ENCODE measurements around the gene IPO4. TPM values are rescaled to one million over a fixed set of nuclear protein-coding genes. Genes with fewer than 3 reads are reported as not detected.

The IPO4 gene
- total and polyA plus RNA-seq, 9 of the 15 experiments (the other 6 are each of a cell fraction or from before 2014, with no cell fraction given), result 7.3 to 122 (median 31.8) TPM

GRCh38 chr14:24232121-24232644 is 43.6 kb upstream of the IPO4 start, which contains the start of gene NEDD8:
NEDD8 (minus strand) TSS chr14:24232367; CDS start chr14:24232267, 100 bp downstream.
- Histone ChIP-seq H2AFZ (ENCODE audit: low read depth, low read length) (peak within 1 kb of the TSS; percentile 99), H3K4me1 (replicated peaks in 1 of 2; ENCODE audit: control insufficient read depth in 2 of 2, insufficient read depth in 2 of 2, low read length in 2 of 2) (peaks cover 6 to 15% of the 10 kb centered on the region in 2 experiments), H3K4me3 (peak within 1 kb of the TSS; percentile 54), H3K9ac (ENCODE audit: insufficient read depth in 1 of 2, low read depth in 2 of 2, low read length in 2 of 2) (peak within 1 kb of the TSS; percentile 72 to 94), H3K9me3 (replicated peaks; ENCODE audit: control insufficient read depth, insufficient read depth, low read depth, low read length) (no peaks in the 10 kb centered on the region), H3K9me1 (ENCODE audit: control insufficient read depth, insufficient read depth, low read length) (no peaks in the 10 kb centered on the region), H3K79me2 (ENCODE audit: control insufficient read depth, insufficient read depth, low read length) (peaks cover 39% of the 10 kb centered on the region), H3K4me2 (ENCODE audit: insufficient read depth, low read length) (peak within 1 kb of the TSS; percentile 98), H3K36me3 (ENCODE audit: control insufficient read depth, insufficient read depth, low read length) (peaks cover 33% of the 10 kb centered on the region), H4K20me1 (replicated peaks; ENCODE audit: control insufficient read depth, insufficient read depth, low read length) (no peaks in the 10 kb centered on the region), H3K27me3 (ENCODE audit: control insufficient read depth in 2 of 2, insufficient read depth in 2 of 2, low read length in 2 of 2) (no peaks in the 10 kb centered on the region), H3K27ac (ENCODE audit: extremely low read depth, low read depth, low read length) (peak within 1 kb of the TSS; percentile 89)
- intact Hi-C loops (cut with micrococcal nuclease), result loop anchor here (2.0 kb wide), 1 partner anchor 15 kb away; the partner anchor contains the start of gene MDP1
- ATAC-seq (peak; percentile 88), FAIRE-seq (no peak), DNase-seq (ENCODE audit: extremely low read depth in 1 of 4, low spot score in 3 of 4) (peak; percentile 78 to 86 (median 81))
- ChIA-PET POLR2A (no interaction called here), CTCF (ENCODE audit: low intra/inter-chr PET ratio) (no interaction called here)
- 1% methylated on average over 12 of the region's 30 CpGs for WGBS (ENCODE audit: insufficient coverage, low coverage, missing lambda C conversion rate)
- in situ Hi-C loops (cut with MboI), result no loop called here
- no TSS peak for BruUV-seq (replicated peaks)
- TF ChIP-seq ZNF146 (CRISPR knock-in tag; IDR thresholded peaks at IDR 0.05; ENCODE audit: unreplicated experiment) (no peak), SP1 (CRISPR knock-in tag; IDR thresholded peaks at IDR 0.05) (peak; percentile 54; the same call in 1 of the 2 replicates), ZBTB26 (CRISPR knock-in tag; IDR thresholded peaks at IDR 0.05) (no peak), CREB1 (IDR thresholded peaks at IDR 0.05) (peak; percentile 77), CREB1 (CRISPR knock-in tag; IDR thresholded peaks at IDR 0.05) (peak; percentile 62; the same call in 1 of the 2 replicates), ZNF253 (CRISPR knock-in tag; conservative IDR thresholded peaks at IDR 0.05) (no peak), ZNF740 (CRISPR knock-in tag; IDR thresholded peaks at IDR 0.05) (peak; percentile 96), ZNF740 (tag; IDR thresholded peaks at IDR 0.05) (peak in 1 of 2 experiments; percentile 98; a peak in 2 of 4 replicates), BRCA1 (IDR thresholded peaks at IDR 0.05) (no peak), BRCA1 (CRISPR knock-in tag; IDR thresholded peaks at IDR 0.05) (no peak), JUN (IDR thresholded peaks at IDR 0.05; ENCODE audit: borderline replicate concordance, low read depth, low read length) (no peak), JUN (CRISPR knock-in tag; IDR thresholded peaks at IDR 0.05; ENCODE audit: borderline replicate concordance) (no peak), TRIM25 (IDR thresholded peaks at IDR 0.05; ENCODE audit: borderline replicate concordance) (no peak), ADNP (tag; IDR thresholded peaks at IDR 0.05) (no peak), ZKSCAN1 (IDR thresholded peaks at IDR 0.05; ENCODE audit: low read depth, low read length) (peak; percentile 33; the same call in 1 of the 2 replicates), FOXK2 (conservative IDR thresholded peaks at IDR 0.05 in 1 of 2, IDR thresholded peaks at IDR 0.05 in 1 of 2; ENCODE audit: low read depth in 2 of 2) (no peak), ARID1B (IDR thresholded peaks at IDR 0.05) (no peak), ZNF444 (CRISPR knock-in tag; IDR thresholded peaks at IDR 0.05) (no peak), RBM39 (optimal IDR thresholded peaks at IDR 0.05; ENCODE audit: low read depth, low read length) (no peak), ZBTB1 (CRISPR knock-in tag; IDR thresholded peaks at IDR 0.05; ENCODE audit: borderline replicate concordance, low read depth) (no peak), RAD51 (IDR thresholded peaks at IDR 0.05; ENCODE audit: borderline replicate concordance, low read depth) (no peak)
